Measurements from ENCODE around the gene FAM72A.
"Not testable (repeated sequence)": the region's sequence is repeated elsewhere in the genome, so short reads cannot be mapped to it uniquely, and the experiment has no call there.

- TF ChIP-seq CTCF, EZH2 (IDR thresholded peaks at IDR 0.05): not testable (repeated sequence)
These were observed 13.2 kb upstream of the FAM72A start for GRCh38 chr1:206215600-206216392.

Measured in neural progenitor cell (in vitro differentiated cells).